Activated T-cell treated with anti-CD3 and anti-CD28 coated beads, Interleukin-2, amount 50 U/mL, for 24 hours (primary cell): ENCODE data around the gene PNLIP.

Experiments
- DNase-seq: peaks from one replicate; pipeline ENCODE4 v3.0.0-alpha.2; 2020
- H3K27ac Mint-ChIP-seq: 2 replicates; pipeline ENCODE4 v1.8.0; 2020; ENCODE audit warnings: mild to moderate bottlenecking, mixed read lengths
- H3K27me3 Mint-ChIP-seq: 2 replicates; pipeline ENCODE4 v1.8.0; 2020; ENCODE audit warnings: mixed read lengths
- H3K36me3 Mint-ChIP-seq: 2 replicates; pipeline ENCODE4 v1.8.0; 2020; ENCODE audit warnings: low read depth, mixed read lengths
- H3K4me1 Mint-ChIP-seq: 2 replicates; pipeline ENCODE4 v1.8.0; 2020; ENCODE audit warnings: low read depth, mixed read lengths
- H3K4me3 Mint-ChIP-seq: 2 replicates; pipeline ENCODE4 v1.8.0; 2020; ENCODE audit warnings: mild to moderate bottlenecking, moderate library complexity, mixed read lengths
- H3K9me3 Mint-ChIP-seq: 2 replicates; pipeline ENCODE4 v1.8.0; 2020; ENCODE audit warnings: mixed read lengths

PNLIP gene

GRCh38 chr10:116545756-116546155 is at the start of gene PNLIP:
TSS of gene PNLIP (plus strand) at chr10:116545931. CDS start at chr10:116546093, 162 bp downstream.
- H3K4me1 Mint-ChIP-seq = no peaks in the 10 kb centered on the region
- H3K27ac Mint-ChIP-seq = no peak within 1 kb of the TSS
- H3K4me3 Mint-ChIP-seq = no peak within 1 kb of the TSS

DNA sequence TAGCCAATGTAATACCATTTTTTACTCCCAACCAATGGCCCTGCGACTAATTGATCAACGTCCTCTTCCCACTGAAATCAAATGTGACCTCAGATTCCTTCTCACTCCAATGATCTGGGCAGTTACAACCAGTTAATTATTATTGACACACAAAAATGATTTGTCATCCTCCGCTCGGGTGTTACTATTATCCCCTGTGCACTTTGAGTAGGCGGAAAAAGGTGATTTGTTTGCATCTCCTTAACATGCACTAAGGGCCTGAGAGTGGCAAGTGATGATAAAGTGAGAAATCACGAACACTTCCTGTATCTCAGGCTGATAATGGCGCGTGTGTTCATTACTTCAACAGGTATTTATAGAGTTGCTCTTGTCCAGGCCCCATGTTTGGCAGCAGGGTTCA is 40.9 kb upstream of the PNLIP start:
- peaks cover 4% of the 10 kb centered on the region for H3K27me3 Mint-ChIP-seq
- H3K9me3 Mint-ChIP-seq = no peaks in the 10 kb centered on the region
- DNase-seq = no peak
- H3K36me3 Mint-ChIP-seq = no peaks in the 10 kb centered on the region
- H3K4me3 Mint-ChIP-seq = no peak overlapping the region
- H3K4me1 Mint-ChIP-seq = no peaks in the 10 kb centered on the region
- no peak overlapping the region for H3K27ac Mint-ChIP-seq

More at GRCh38 chr10:116545756-116546155, at the start of gene PNLIP:
- Mint-ChIP-seq H3K27me3 (peaks cover 2% of the 10 kb centered on the region), H3K9me3 (no peaks in the 10 kb centered on the region), H3K36me3 (no peaks in the 10 kb centered on the region)
- DNase-seq = no peak

- DNase-seq = no peak
- H3K36me3 Mint-ChIP-seq = no peaks in the 10 kb centered on the region
- no peaks in the 10 kb centered on the region for H3K9me3 Mint-ChIP-seq
- no peaks in the 10 kb centered on the region for H3K4me1 Mint-ChIP-seq
- H3K27me3 Mint-ChIP-seq = no peaks in the 10 kb centered on the region
- no peak overlapping the region for H3K27ac Mint-ChIP-seq
- no peak overlapping the region for H3K4me3 Mint-ChIP-seq
Observed at GRCh38 chr10:116510565-116510964, 35.2 kb upstream of the PNLIP start.

- Mint-ChIP-seq H3K36me3 (no peaks in the 10 kb centered on the region), H3K9me3 (no peaks in the 10 kb centered on the region), H3K4me1 (no peaks in the 10 kb centered on the region), H3K27ac (no peak overlapping the region), H3K27me3 (no peaks in the 10 kb centered on the region), H3K4me3 (no peak overlapping the region)
- DNase-seq = no peak
Observed at GRCh38 chr10:116511365-116511764, 34.4 kb upstream of the PNLIP start.

GRCh38 chr10:116521424-116522290 is 24.1 kb upstream of the PNLIP start:
- DNase-seq = no peak
- H3K36me3 Mint-ChIP-seq = no peaks in the 10 kb centered on the region
- no peak overlapping the region for H3K4me3 Mint-ChIP-seq
- H3K27me3 Mint-ChIP-seq = peaks cover 14% of the 10 kb centered on the region
- no peak overlapping the region for H3K27ac Mint-ChIP-seq
- no peaks in the 10 kb centered on the region for H3K4me1 Mint-ChIP-seq
- H3K9me3 Mint-ChIP-seq = no peaks in the 10 kb centered on the region

GRCh38 chr10:116522803-116523381 is 22.8 kb upstream of the PNLIP start:
- H3K4me1 Mint-ChIP-seq = no peaks in the 10 kb centered on the region
- H3K9me3 Mint-ChIP-seq = no peaks in the 10 kb centered on the region
- H3K27me3 Mint-ChIP-seq = peaks cover 14% of the 10 kb centered on the region
- no peak overlapping the region for H3K27ac Mint-ChIP-seq
- H3K4me3 Mint-ChIP-seq = no peak overlapping the region
- no peaks in the 10 kb centered on the region for H3K36me3 Mint-ChIP-seq
- DNase-seq = no peak

DNA sequence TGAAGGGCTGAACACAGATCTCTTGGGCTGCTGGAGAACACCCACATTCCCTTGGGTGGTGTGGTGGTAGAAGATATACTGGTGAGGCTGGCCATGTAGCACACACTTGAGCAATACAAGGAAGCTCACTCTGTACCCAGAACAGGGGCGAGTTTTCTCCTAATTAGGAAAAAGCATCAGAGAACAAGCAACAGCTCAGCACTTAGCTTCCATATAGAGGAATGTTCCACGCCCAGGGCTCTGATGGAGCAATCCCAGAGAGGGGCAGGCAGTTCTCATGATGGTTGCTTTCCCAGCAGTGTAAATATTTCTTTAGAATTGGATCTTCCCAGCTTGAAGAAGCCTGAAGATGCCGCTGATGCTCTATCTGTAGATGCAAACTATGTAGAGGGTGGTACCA is 21.0 kb upstream of the PNLIP start:
- Mint-ChIP-seq H3K4me1 (no peaks in the 10 kb centered on the region), H3K27me3 (peaks cover 17% of the 10 kb centered on the region)
- DNase-seq = no peak

GRCh38 chr10:116526219-116526618 is 19.5 kb upstream of the PNLIP start:
- H3K4me1 Mint-ChIP-seq = no peaks in the 10 kb centered on the region
- DNase-seq = no peak
- no peaks in the 10 kb centered on the region for H3K36me3 Mint-ChIP-seq
- no peak overlapping the region for H3K27ac Mint-ChIP-seq
- H3K4me3 Mint-ChIP-seq = no peak overlapping the region
- no peaks in the 10 kb centered on the region for H3K9me3 Mint-ChIP-seq
- peaks cover 17% of the 10 kb centered on the region for H3K27me3 Mint-ChIP-seq

More for the DNA sequence above, 21.0 kb upstream of the PNLIP start:
- no peak overlapping the region for H3K27ac Mint-ChIP-seq
- no peak overlapping the region for H3K4me3 Mint-ChIP-seq
- no peaks in the 10 kb centered on the region for H3K36me3 Mint-ChIP-seq
- no peaks in the 10 kb centered on the region for H3K9me3 Mint-ChIP-seq

DNA sequence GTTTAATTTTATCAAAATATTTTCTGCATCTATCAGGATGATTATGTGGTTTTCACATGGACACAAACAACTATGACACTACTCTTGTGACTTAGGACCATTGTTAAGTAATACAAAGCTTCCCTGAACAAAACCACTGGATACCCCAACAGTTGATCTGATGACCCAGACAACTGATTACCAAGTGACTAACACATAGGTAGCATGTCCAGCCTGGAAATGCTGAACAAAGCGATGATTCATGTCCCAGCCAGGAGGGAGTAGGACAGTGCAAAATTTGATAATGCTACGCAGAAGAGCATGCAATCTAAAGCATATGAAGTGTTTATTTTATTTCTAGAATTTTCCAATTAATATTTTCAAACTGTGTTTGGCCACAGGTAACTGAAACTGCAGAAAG is 8.9 kb upstream of the PNLIP start:
- no peaks in the 10 kb centered on the region for H3K27me3 Mint-ChIP-seq
- H3K36me3 Mint-ChIP-seq = no peaks in the 10 kb centered on the region
- H3K4me3 Mint-ChIP-seq = no peak overlapping the region
- no peak overlapping the region for H3K27ac Mint-ChIP-seq
- no peaks in the 10 kb centered on the region for H3K4me1 Mint-ChIP-seq
- H3K9me3 Mint-ChIP-seq = peaks cover 2% of the 10 kb centered on the region
- no peak for DNase-seq

GRCh38 chr10:116538456-116538855 is 7.3 kb upstream of the PNLIP start:
- DNase-seq = no peak
- H3K27ac Mint-ChIP-seq = no peak overlapping the region
- H3K27me3 Mint-ChIP-seq = no peaks in the 10 kb centered on the region
- no peaks in the 10 kb centered on the region for H3K36me3 Mint-ChIP-seq
- peaks cover 2% of the 10 kb centered on the region for H3K9me3 Mint-ChIP-seq
- no peak overlapping the region for H3K4me3 Mint-ChIP-seq
- no peaks in the 10 kb centered on the region for H3K4me1 Mint-ChIP-seq

- Mint-ChIP-seq H3K27me3 (no peaks in the 10 kb centered on the region), H3K36me3 (no peaks in the 10 kb centered on the region), H3K27ac (no peak overlapping the region)
Observed at GRCh38 chr10:116538992-116539391, 6.7 kb upstream of the PNLIP start.

DNA sequence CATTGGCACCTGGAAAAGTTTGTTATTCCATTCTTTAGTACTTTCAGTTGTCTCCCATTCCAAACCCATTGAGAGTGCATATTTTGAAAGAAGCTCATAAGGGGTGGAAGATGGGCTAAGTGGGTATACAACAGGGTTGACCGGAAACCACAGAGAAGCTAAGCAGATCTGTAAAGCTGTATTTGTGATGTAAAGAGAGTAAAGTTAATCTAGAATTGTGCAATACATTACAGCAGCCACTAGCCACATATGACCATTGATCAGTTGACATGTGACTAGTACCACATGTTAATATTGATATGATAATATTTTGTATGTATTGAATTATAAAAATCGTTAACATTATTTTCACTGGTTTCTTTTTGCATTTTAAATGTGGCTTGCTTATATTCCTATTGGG is 4.9 kb upstream of the PNLIP start:
- H3K9me3 Mint-ChIP-seq = no peaks in the 10 kb centered on the region
- H3K27me3 Mint-ChIP-seq = no peaks in the 10 kb centered on the region
- H3K36me3 Mint-ChIP-seq = no peaks in the 10 kb centered on the region
- H3K4me1 Mint-ChIP-seq = no peaks in the 10 kb centered on the region
- H3K4me3 Mint-ChIP-seq = no peak overlapping the region
- H3K27ac Mint-ChIP-seq = no peak overlapping the region
- DNase-seq = no peak

More at GRCh38 chr10:116538992-116539391, 6.7 kb upstream of the PNLIP start:
- H3K9me3 Mint-ChIP-seq = peaks cover 2% of the 10 kb centered on the region
- no peak for DNase-seq
- no peaks in the 10 kb centered on the region for H3K4me1 Mint-ChIP-seq
- no peak overlapping the region for H3K4me3 Mint-ChIP-seq

DNA sequence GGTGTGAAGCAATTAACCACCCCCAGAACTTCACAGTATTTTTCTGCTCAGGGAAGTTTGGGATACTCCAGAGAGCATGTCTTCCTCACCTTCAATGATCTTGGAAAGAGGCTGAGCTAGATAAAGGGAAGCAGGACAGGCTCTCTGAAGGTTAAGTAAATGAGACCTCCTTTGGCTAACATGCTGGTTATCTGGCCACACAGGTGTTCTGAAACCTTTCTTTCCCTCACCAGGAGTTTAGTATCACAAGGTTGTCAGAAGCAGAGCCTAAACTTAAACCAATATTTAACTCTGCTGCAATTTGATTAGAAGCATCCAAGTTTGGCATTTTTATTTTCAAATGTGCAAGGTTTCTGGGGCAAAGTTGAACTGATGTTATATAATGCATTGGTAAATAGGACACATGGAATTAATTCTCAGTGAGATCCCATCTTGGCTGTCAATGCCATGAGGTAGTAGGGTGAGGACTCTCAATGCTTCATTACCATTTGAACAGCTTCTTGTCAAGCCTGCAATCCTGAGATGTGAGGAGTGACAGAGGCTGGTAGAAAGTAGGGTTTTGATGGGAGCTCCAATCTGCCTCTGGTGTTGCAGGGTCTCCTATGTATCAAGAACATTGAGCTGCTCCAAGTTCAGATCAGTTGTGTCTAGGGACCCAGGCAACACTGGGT is 3.6 kb upstream of the PNLIP start:
- Mint-ChIP-seq H3K27me3 (peaks cover 2% of the 10 kb centered on the region), H3K27ac (no peak overlapping the region), H3K9me3 (no peaks in the 10 kb centered on the region), H3K4me1 (no peaks in the 10 kb centered on the region), H3K4me3 (no peak overlapping the region), H3K36me3 (no peaks in the 10 kb centered on the region)
- DNase-seq = no peak

- H3K36me3 Mint-ChIP-seq = no peaks in the 10 kb centered on the region
- H3K9me3 Mint-ChIP-seq = no peaks in the 10 kb centered on the region
- H3K27ac Mint-ChIP-seq = no peak overlapping the region
- DNase-seq = no peak
- H3K27me3 Mint-ChIP-seq = peaks cover 2% of the 10 kb centered on the region
- no peaks in the 10 kb centered on the region for H3K4me1 Mint-ChIP-seq
- H3K4me3 Mint-ChIP-seq = no peak overlapping the region
Observed at GRCh38 chr10:116545122-116545521, 609 bp upstream of the PNLIP start.

DNA sequence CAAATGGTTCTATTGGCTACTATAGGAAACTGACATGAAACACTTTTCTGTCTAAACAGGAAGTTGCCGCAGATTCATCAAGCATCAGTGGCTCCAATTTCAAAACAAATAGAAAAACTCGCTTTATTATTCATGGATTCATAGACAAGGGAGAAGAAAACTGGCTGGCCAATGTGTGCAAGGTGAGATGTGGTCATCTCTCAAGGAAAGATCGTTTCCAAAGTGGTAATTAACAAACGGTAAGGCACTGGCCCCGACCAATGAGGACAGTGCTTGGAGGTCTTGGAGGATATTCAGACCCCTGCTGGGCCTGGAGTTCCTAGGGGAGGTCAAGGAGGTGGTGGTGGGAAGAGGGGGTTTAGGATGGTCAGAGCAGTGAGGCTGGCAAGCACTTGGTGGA is 2.6 kb downstream of the PNLIP start:
- H3K27ac Mint-ChIP-seq = no peak overlapping the region
- H3K9me3 Mint-ChIP-seq = no peaks in the 10 kb centered on the region
- no peak for DNase-seq
- no peaks in the 10 kb centered on the region for H3K4me1 Mint-ChIP-seq
- H3K27me3 Mint-ChIP-seq = peaks cover 2% of the 10 kb centered on the region
- H3K36me3 Mint-ChIP-seq = no peaks in the 10 kb centered on the region
- H3K4me3 Mint-ChIP-seq = no peak overlapping the region
